H9 (cell line): Measurements from ENCODE around the gene NRXN3. TPM values are rescaled to one million over a fixed set of nuclear protein-coding genes. Genes with fewer than 3 reads are reported as not detected.

Source experiments
- DNase-seq: peaks from one replicate; pipeline ENCODE4 v3.0.0-alpha.2; 2017
- H2AFZ ChIP-seq: one replicate; pipeline ENCODE4 v1.6.1; 2013; ENCODE audit warnings: mild to moderate bottlenecking, low read length, control low read depth, moderate library complexity
- H2AK5ac ChIP-seq: 2 replicates; pipeline ENCODE4 v1.6.1; 2013; ENCODE audit warnings: low read length, control low read depth, mixed read lengths; ENCODE audit not compliant: insufficient read length
- H2BK120ac ChIP-seq: one replicate; pipeline ENCODE4 v1.6.1; 2013; ENCODE audit warnings: low read depth, mild to moderate bottlenecking, low read length, control low read depth, inconsistent platforms; ENCODE audit not compliant: poor library complexity, severe bottlenecking
- H2BK12ac ChIP-seq: 2 replicates; pipeline ENCODE4 v1.6.1; 2013; ENCODE audit warnings: low read length, control low read depth, mixed read lengths, low read depth; ENCODE audit not compliant: insufficient read length
- H2BK15ac ChIP-seq: 2 replicates; pipeline ENCODE4 v1.6.1; 2013; ENCODE audit warnings: low read depth, low read length, control low read depth
- H2BK20ac ChIP-seq: one replicate; pipeline ENCODE4 v1.6.1; 2013; ENCODE audit warnings: low read depth, mild to moderate bottlenecking, low read length, control low read depth, inconsistent platforms; ENCODE audit not compliant: poor library complexity, severe bottlenecking
- H2BK5ac ChIP-seq: 2 replicates; pipeline ENCODE4 v1.6.1; 2013; ENCODE audit warnings: low read length, control low read depth, mixed read lengths; ENCODE audit not compliant: insufficient read length
- H3K14ac ChIP-seq: 2 replicates; pipeline ENCODE4 v1.6.1; 2013; ENCODE audit warnings: low read length, control low read depth; ENCODE audit not compliant: insufficient read depth
- H3K18ac ChIP-seq: 2 replicates; pipeline ENCODE4 v1.6.1; 2013; ENCODE audit warnings: low read depth, mild to moderate bottlenecking, mixed read lengths, low read length, control low read depth; ENCODE audit not compliant: insufficient read length
- H3K23ac ChIP-seq: 2 replicates; pipeline ENCODE4 v1.6.1; 2013; ENCODE audit warnings: low read length, control low read depth, mixed read lengths, low read depth; ENCODE audit not compliant: insufficient read length
- H3K23me2 ChIP-seq: 2 replicates; pipeline ENCODE4 v1.6.1; 2013; ENCODE audit warnings: low read depth, mild to moderate bottlenecking, mixed read lengths, low read length, control low read depth; ENCODE audit not compliant: insufficient read length, poor library complexity, severe bottlenecking
- H3K27ac ChIP-seq: 2 replicates; pipeline ENCODE4 v1.5.1; 2013; ENCODE audit warnings: low read length, control low read depth, mixed read lengths, low read depth; ENCODE audit not compliant: insufficient read length
- H3K27me3 ChIP-seq: 2 replicates; pipeline ENCODE4 v1.6.1; 2013; ENCODE audit warnings: low read length, control low read depth, inconsistent platforms; ENCODE audit not compliant: insufficient read depth
- H3K4ac ChIP-seq: 2 replicates; pipeline ENCODE4 v1.6.1; 2013; ENCODE audit warnings: low read depth, mild to moderate bottlenecking, control low read depth, inconsistent platforms, low read length, moderate library complexity
- H3K4me1 ChIP-seq: 2 replicates; pipeline ENCODE4 v1.6.1; 2013; ENCODE audit warnings: low read length, control low read depth, inconsistent platforms; ENCODE audit not compliant: insufficient read depth
- H3K4me2 ChIP-seq: 2 replicates; pipeline ENCODE4 v1.6.1; 2013; ENCODE audit warnings: low read length, control low read depth, mixed read lengths; ENCODE audit not compliant: insufficient read length, insufficient read depth
- H3K56ac ChIP-seq: 2 replicates; pipeline ENCODE4 v1.6.1; 2013; ENCODE audit warnings: low read depth, mild to moderate bottlenecking, mixed read lengths, low read length, control low read depth; ENCODE audit not compliant: insufficient read length
- H3K79me1 ChIP-seq: 2 replicates; pipeline ENCODE4 v1.6.1; 2013; ENCODE audit warnings: low read depth, mild to moderate bottlenecking, moderate library complexity, low read length, control low read depth, inconsistent platforms; ENCODE audit not compliant: insufficient read depth, poor library complexity, severe bottlenecking
- H3K79me2 ChIP-seq: 2 replicates; pipeline ENCODE4 v1.6.1; 2013; ENCODE audit warnings: low read length, control low read depth, inconsistent platforms; ENCODE audit not compliant: insufficient read depth
- H3K9ac ChIP-seq: 2 replicates; pipeline ENCODE4 v1.6.1; 2013; ENCODE audit warnings: low read length, control low read depth, mixed read lengths; ENCODE audit not compliant: insufficient read length; ENCODE audit errors: extremely low read depth
- H3K9me3 ChIP-seq: one replicate; pipeline ENCODE4 v1.6.1; 2013; ENCODE audit warnings: low read depth, low read length, inconsistent platforms; ENCODE audit not compliant: control insufficient read depth
- H3T11ph ChIP-seq: one replicate; pipeline ENCODE4 v1.6.1; 2013; ENCODE audit warnings: mild to moderate bottlenecking, low read length, control low read depth, inconsistent platforms
- H4K20me1 ChIP-seq: one replicate; pipeline ENCODE4 v1.6.1; 2013; ENCODE audit not compliant: control insufficient read depth, insufficient read length, insufficient read depth
- H4K5ac ChIP-seq: 2 replicates; pipeline ENCODE4 v1.6.1; 2013; ENCODE audit warnings: low read depth, mild to moderate bottlenecking, mixed read lengths, low read length, control low read depth; ENCODE audit not compliant: insufficient read length
- H4K8ac ChIP-seq: replicated peaks from 2 replicates; pipeline ENCODE4 v1.6.1; 2013; ENCODE audit warnings: low read length, control low read depth, mixed read lengths, low read depth; ENCODE audit not compliant: insufficient read length
- H4K91ac ChIP-seq: 2 replicates; pipeline ENCODE4 v1.6.1; 2013; ENCODE audit warnings: low read depth, mild to moderate bottlenecking, moderate library complexity, mixed read lengths, low read length, control low read depth; ENCODE audit not compliant: insufficient read length
- H3K27ac Mint-ChIP-seq, 3 experiments: 2 replicates in 2 of 3; 3 replicates in 1 of 3; pipeline ENCODE4 v1.8.0; 2020 to 2021; ENCODE audit warnings: mixed read lengths in 3 of 3, mild to moderate bottlenecking in 1 of 3, moderate library complexity in 1 of 3
- H3K27me3 Mint-ChIP-seq: 2 replicates; pipeline ENCODE4 v1.8.0; 2021; ENCODE audit warnings: low read depth, mild to moderate bottlenecking, moderate library complexity, mixed read lengths
- H3K36me3 Mint-ChIP-seq, 3 experiments: 2 replicates in 2 of 3; 3 replicates in 1 of 3; pipeline ENCODE4 v1.8.0; 2020 to 2021; ENCODE audit warnings: low read depth in 3 of 3, mixed read lengths in 3 of 3; ENCODE audit not compliant: insufficient read depth in 1 of 3
- H3K4me1 Mint-ChIP-seq, 2 experiments: 2 replicates each; pipeline ENCODE4 v1.8.0; 2020; ENCODE audit warnings: mixed read lengths in 2 of 2
- H3K4me3 Mint-ChIP-seq, 2 experiments: 2 replicates in 1 of 2; 3 replicates in 1 of 2; pipeline ENCODE4 v1.8.0; 2020 to 2021; ENCODE audit warnings: mild to moderate bottlenecking in 2 of 2, mixed read lengths in 2 of 2, moderate library complexity in 1 of 2
- H3K9me3 Mint-ChIP-seq, 2 experiments: 2 replicates in 1 of 2; 3 replicates in 1 of 2; pipeline ENCODE4 v1.8.0; 2020; ENCODE audit warnings: mild to moderate bottlenecking in 2 of 2, mixed read lengths in 2 of 2, moderate library complexity in 1 of 2
- CTCF ChIP-seq: fragments of 200-600 bp; sonication (generic); conservative IDR thresholded peaks from 3 replicates; pipeline ENCODE4 v1.8.0; 2021; ENCODE audit warnings: antibody characterized with exemption, mild to moderate bottlenecking
- WGBS: extraction: QIAGEN DNeasy Blood & Tissue Kit; methylation state at CpG from one replicate; pipeline ENCODE4 v1.1.7; 2013; ENCODE audit warnings: missing lambda C conversion rate, low lambda C conversion rate, mixed read lengths; ENCODE audit not compliant: insufficient read length; ENCODE audit errors: extremely low coverage; 5-methylcytosine and 5-hydroxymethylcytosine counted together
- total RNA-seq: library from RNA; stranded (reverse); gene quantifications from 2 replicates; pipeline ENCODE4 v1.2.1, GENCODE V29; 2021

The NRXN3 gene
- total RNA-seq, 1 experiment from 2014 or later, result 1.8 TPM

- Histone ChIP-seq H4K20me1 (no peaks in the 10 kb centered on the region), H3K14ac (no peak overlapping the region), H2BK20ac (no peak overlapping the region), H3K4ac (no peak overlapping the region), H3T11ph (no peak overlapping the region), H3K18ac (no peak overlapping the region), H4K5ac (no peak overlapping the region), H3K23ac (no peak overlapping the region), H3K4me1 (no peaks in the 10 kb centered on the region), H3K4me2 (no peak overlapping the region), H2BK120ac (no peak overlapping the region), H2BK12ac (no peak overlapping the region), H4K91ac (no peak overlapping the region), H3K27me3 (no peaks in the 10 kb centered on the region), H2BK15ac (no peak overlapping the region), H4K8ac (no peak overlapping the region), H3K9me3 (no peaks in the 10 kb centered on the region), H3K9ac (no peak overlapping the region), H3K56ac (no peak overlapping the region), H2AK5ac (no peak overlapping the region), H3K79me2 (no peaks in the 10 kb centered on the region), H3K27ac (no peak overlapping the region), H2BK5ac (no peak overlapping the region), H2AFZ (no peak overlapping the region), H3K23me2 (no peaks in the 10 kb centered on the region), H3K79me1 (no peaks in the 10 kb centered on the region)
- H3K36me3 Mint-ChIP-seq, result no peaks in the 10 kb centered on the region; a peak in 1 of 7 replicates
- no peak for DNase-seq
- no peaks in the 10 kb centered on the region for H3K4me1 Mint-ChIP-seq
- no CpG with 5 or more reads among the region's 3 CpGs for WGBS
- no peak overlapping the region for H3K27ac Mint-ChIP-seq
- no peaks in the 10 kb centered on the region for H3K9me3 Mint-ChIP-seq
- H3K27me3 Mint-ChIP-seq, result peaks cover 4% of the 10 kb centered on the region
- no peak overlapping the region for H3K4me3 Mint-ChIP-seq
- no peak for TF ChIP-seq CTCF
Observed at GRCh38 chr14:78412475-78412874, 242.3 kb downstream of the NRXN3 start.
